HEK293T (cell line): Measurements from ENCODE around the gene SOX6.

Experiments used
- BHLHE40 ChIP-seq: fragments of 450-650 bp; IDR thresholded peaks from 2 replicates; pipeline ENCODE4 v1.6.1; 2016; ENCODE audit warnings: mild to moderate bottlenecking, moderate library complexity, borderline replicate concordance
- SP1 ChIP-seq: fragments of 450-650 bp; IDR thresholded peaks from 2 replicates; pipeline ENCODE4 v1.6.1; 2017
- SUZ12 ChIP-seq: fragments of 450-650 bp; IDR thresholded peaks from 2 replicates; pipeline ENCODE4 v1.6.1; 2016; ENCODE audit warnings: mild to moderate bottlenecking
- TARDBP ChIP-seq: fragments of 450-650 bp; IDR thresholded peaks from 2 replicates; pipeline ENCODE4 v1.6.1; 2016
- ZNF384 ChIP-seq: fragments of 450-650 bp; IDR thresholded peaks from 2 replicates; pipeline ENCODE4 v1.6.1; 2016

DNA sequence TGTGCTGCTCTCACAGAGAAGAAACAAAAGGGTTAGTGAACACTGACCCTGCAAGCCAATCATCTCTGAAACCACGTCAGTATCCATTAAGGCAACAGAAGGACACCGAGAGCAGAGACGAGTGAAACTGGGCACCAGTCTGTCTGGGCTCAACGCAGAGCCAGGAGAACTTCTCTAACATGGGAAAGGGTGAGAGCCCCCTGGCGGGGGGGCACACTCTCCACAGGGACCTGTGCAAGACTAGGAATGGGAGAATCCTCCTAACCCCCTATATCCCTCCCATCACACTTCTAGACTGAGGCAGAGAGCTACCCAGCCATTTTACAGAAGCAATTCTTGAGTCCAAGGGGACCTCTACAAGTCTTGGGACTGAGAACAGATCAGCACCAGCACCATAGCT is 285.8 kb downstream of the SOX6 start:
- TF ChIP-seq TARDBP, result no peak
- TF ChIP-seq SP1, result no peak
- TF ChIP-seq BHLHE40, result no peak
- TF ChIP-seq ZNF384, result no peak
- TF ChIP-seq SUZ12, result no peak
